Upper lobe of right lung (tissue), 1 donor: Measurements from ENCODE around the gene GOLGA1. TPM values are rescaled to one million over a fixed set of nuclear protein-coding genes. Genes with fewer than 3 reads are reported as not detected.

ENCODE experiments used
- ATAC-seq: fragments of 200-7000 bp; cut with Tn5 transposase; one replicate; pipeline ENCODE4 v1.9.1; 2020; ENCODE audit warnings: mild to moderate bottlenecking, moderate library complexity
- DNase-seq: peaks from one replicate; pipeline ENCODE4 v3.0.0-alpha.2; 2020
- H3K27ac ChIP-seq: fragments of 200-600 bp; one replicate; pipeline ENCODE4 v1.8.0; 2022
- H3K27me3 ChIP-seq: fragments of 200-600 bp; one replicate; pipeline ENCODE4 v1.8.0; 2022; ENCODE audit warnings: mild to moderate bottlenecking
- H3K36me3 ChIP-seq: fragments of 200-600 bp; one replicate; pipeline ENCODE4 v1.8.0; 2022
- H3K4me1 ChIP-seq: fragments of 200-600 bp; one replicate; pipeline ENCODE4 v1.8.0; 2022
- H3K4me3 ChIP-seq: fragments of 200-600 bp; one replicate; pipeline ENCODE4 v1.8.0; 2022; ENCODE audit warnings: mild to moderate bottlenecking
- H3K9me3 ChIP-seq: fragments of 200-600 bp; one replicate; pipeline ENCODE4 v1.8.0; 2022
- CTCF ChIP-seq: fragments of 200-600 bp; IDR thresholded peaks from one replicate; pipeline ENCODE4 v1.8.0; 2022; ENCODE audit warnings: antibody characterized with exemption
- intact Hi-C: fragments of 100-400 bp; cut with DNase I; formaldehyde crosslinking; loops from one replicate; pipeline ENCODE4 v1.11.0; 2022
- total RNA-seq: library from RNA; stranded (reverse); fragmentation: NEBNext Ultra II Directional; extraction: Animal tissue kit (Norgen Biotek cat#: 25700); gene quantifications from one replicate; pipeline ENCODE4 v1.2.1, GENCODE V29; 2021
- donor health status: DM: no; HTN: yes; CAD: no; lungs with severe emphysema.

GOLGA1 gene
- total RNA-seq, 1 donor from 2014 or later, result 17.9 TPM

GRCh38 chr9:124855944-124856765, 84.7 kb downstream of the GOLGA1 start:
- intact Hi-C loops, result no loop called here
- Histone ChIP-seq H3K27ac (no peak overlapping the region), H3K36me3 (peaks cover 46% of the 10 kb centered on the region), H3K27me3 (no peaks in the 10 kb centered on the region), H3K4me3 (no peak overlapping the region), H3K9me3 (no peaks in the 10 kb centered on the region), H3K4me1 (peaks cover 27% of the 10 kb centered on the region)
- ATAC-seq, result no peak
- TF ChIP-seq CTCF, result no peak
- DNase-seq, result no peak

DNA sequence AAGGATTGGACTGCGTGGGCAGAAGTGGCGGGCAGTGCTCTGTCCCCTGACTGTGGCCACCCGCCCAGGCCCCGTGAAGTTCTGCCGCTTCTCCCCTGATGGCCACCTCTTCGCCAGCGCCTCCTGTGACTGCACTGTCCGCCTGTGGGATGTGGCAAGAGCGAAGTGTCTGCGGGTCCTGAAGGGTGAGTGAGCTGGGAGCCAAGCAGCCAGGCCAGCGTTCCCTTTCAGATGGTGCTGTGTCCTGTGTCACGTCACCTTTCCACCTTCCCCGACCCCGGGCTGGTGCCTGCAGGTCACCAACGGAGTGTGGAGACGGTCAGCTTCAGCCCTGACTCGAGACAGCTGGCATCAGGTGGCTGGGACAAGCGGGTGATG, 85.3 kb downstream of the GOLGA1 start:
- no peak for DNase-seq
- intact Hi-C loops, result no loop called here

DNA sequence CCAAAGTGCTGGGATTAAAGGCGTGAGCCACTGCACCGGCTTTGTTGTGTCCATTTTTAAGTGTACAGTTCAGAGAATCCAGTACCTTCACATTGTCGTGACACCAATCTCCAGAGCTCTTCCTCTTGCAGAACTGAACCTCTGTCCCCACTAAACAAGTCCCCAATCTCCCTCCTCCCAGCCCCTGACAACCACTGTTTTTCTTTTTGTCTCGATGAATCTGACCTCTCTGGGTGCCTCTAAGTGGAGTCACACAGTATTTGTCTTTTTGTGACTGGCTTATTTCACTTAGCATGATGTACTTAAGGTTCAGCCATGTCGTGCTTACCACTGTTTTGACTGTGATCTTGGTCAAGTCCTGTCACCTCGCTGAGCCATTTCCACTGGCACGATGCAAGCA, 86.1 kb downstream of the GOLGA1 start:
- intact Hi-C loops, result no loop called here

More for the DNA sequence above, 85.3 kb downstream of the GOLGA1 start:
- H3K9me3 ChIP-seq, result no peaks in the 10 kb centered on the region
- H3K4me3 ChIP-seq, result no peak overlapping the region
- no peak for ATAC-seq
- H3K4me1 ChIP-seq, result peaks cover 21% of the 10 kb centered on the region
- H3K27me3 ChIP-seq, result no peaks in the 10 kb centered on the region
- peaks cover 42% of the 10 kb centered on the region for H3K36me3 ChIP-seq
- H3K27ac ChIP-seq, result no peak overlapping the region
- no peak for TF ChIP-seq CTCF

DNA sequence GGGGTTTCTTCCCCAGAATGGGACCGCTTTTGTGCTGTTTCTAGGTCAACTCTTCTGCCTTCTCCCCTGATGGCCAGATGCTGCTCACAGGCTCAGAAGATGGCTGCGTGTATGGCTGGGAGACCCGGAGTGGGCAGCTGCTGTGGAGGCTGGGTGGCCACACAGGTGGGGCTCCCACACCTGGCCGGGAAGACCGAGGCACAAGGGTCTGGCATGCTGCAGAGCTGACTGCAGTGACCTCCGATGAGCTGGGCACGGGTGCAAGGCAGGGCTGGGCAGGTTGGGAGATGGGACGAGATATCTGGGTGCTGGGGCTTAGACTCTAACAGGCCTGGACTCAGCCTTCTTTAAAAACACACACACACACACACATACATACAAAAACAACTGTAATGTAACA, 86.7 kb downstream of the GOLGA1 start:
- peaks cover 9% of the 10 kb centered on the region for H3K4me1 ChIP-seq
- H3K36me3 ChIP-seq, result peaks cover 28% of the 10 kb centered on the region
- DNase-seq (no peak), ATAC-seq (no peak)
- no peak overlapping the region for H3K4me3 ChIP-seq
- no peak overlapping the region for H3K27ac ChIP-seq
- H3K9me3 ChIP-seq, result no peaks in the 10 kb centered on the region
- intact Hi-C loops, result no loop called here
- H3K27me3 ChIP-seq, result no peaks in the 10 kb centered on the region
- no peak for TF ChIP-seq CTCF

More for the DNA sequence above, 86.1 kb downstream of the GOLGA1 start:
- peaks cover 35% of the 10 kb centered on the region for H3K36me3 ChIP-seq
- DNase-seq, result no peak
- no peaks in the 10 kb centered on the region for H3K27me3 ChIP-seq
- no peak for TF ChIP-seq CTCF
- no peak overlapping the region for H3K27ac ChIP-seq
- ATAC-seq, result no peak
- peaks cover 14% of the 10 kb centered on the region for H3K4me1 ChIP-seq
- H3K4me3 ChIP-seq, result no peak overlapping the region
- H3K9me3 ChIP-seq, result no peaks in the 10 kb centered on the region

DNA sequence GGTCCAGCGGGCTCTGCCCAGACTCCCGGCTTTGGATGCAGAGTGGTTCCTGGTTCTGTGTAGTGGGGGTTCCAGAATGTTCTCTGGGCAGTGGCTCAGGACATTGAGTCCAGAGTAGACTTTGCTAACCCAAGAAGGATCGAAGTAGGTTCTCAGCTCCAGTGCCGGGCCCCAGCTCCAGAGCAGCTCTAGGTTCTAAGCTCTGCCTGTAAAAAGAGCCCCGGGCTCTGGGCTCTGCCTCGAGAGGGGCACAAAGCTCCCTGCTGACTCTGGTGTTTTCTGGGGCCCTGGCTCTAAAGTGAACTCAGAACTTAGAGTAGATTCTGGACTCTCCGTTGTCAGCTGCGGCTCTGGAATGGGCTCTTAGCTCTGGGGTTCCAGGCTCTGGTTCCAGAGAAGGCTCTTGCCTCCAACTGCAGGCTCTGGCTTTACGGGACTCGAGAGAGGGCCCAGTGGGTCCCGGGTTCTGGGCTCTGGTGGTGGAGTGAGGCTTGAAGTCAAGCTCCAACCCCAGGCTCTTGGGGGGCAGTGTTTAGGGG, 87.2 kb downstream of the GOLGA1 start:
- no peak for DNase-seq
- intact Hi-C loops, result loop anchor here (2.0 kb wide), 1 partner anchor 81 kb away; no protein-coding TSS in a partner anchor
- Histone ChIP-seq H3K4me1 (peaks cover 9% of the 10 kb centered on the region), H3K27ac (no peak overlapping the region), H3K36me3 (peaks cover 23% of the 10 kb centered on the region), H3K27me3 (no peaks in the 10 kb centered on the region), H3K4me3 (peak overlapping the region; percentile 42), H3K9me3 (no peaks in the 10 kb centered on the region)
- no peak for TF ChIP-seq CTCF
- no peak for ATAC-seq
